SJSA1 (cell line): Measurements from ENCODE around the gene CCDC97. TPM values are rescaled to one million over a fixed set of nuclear protein-coding genes. Genes with fewer than 3 reads are reported as not detected.

ENCODE experiments used
- DNase-seq, 2 experiments: peaks; one replicate each; pipeline ENCODE4 v3.0.0-alpha.2; 2015 to 2020; ENCODE audit warnings: low spot score in 2 of 2, low read depth in 1 of 2
- H3K27ac ChIP-seq: fragments of 250-450 bp; sonication (Bioruptor Pico); 2 replicates; pipeline ENCODE4 v1.5.1; 2020; ENCODE audit warnings: mild to moderate bottlenecking, moderate library complexity
- H3K27me3 ChIP-seq: fragments of 250-450 bp; sonication (Bioruptor Pico); replicated peaks from 2 replicates; pipeline ENCODE4 v1.5.1; 2020; ENCODE audit warnings: mild to moderate bottlenecking, moderate library complexity
- H3K36me3 ChIP-seq: fragments of 250-450 bp; sonication (Bioruptor Pico); 2 replicates; pipeline ENCODE4 v1.5.1; 2020; ENCODE audit warnings: mild to moderate bottlenecking
- H3K4me1 ChIP-seq: fragments of 250-450 bp; sonication (Bioruptor Pico); replicated peaks from 2 replicates; pipeline ENCODE4 v1.6.1; 2021; ENCODE audit warnings: mild to moderate bottlenecking
- H3K4me3 ChIP-seq: fragments of 250-450 bp; sonication (Bioruptor Pico); 2 replicates; pipeline ENCODE4 v1.5.1; 2020; ENCODE audit warnings: mild to moderate bottlenecking
- H3K9me3 ChIP-seq: fragments of 250-450 bp; sonication (Bioruptor Pico); replicated peaks from 2 replicates; pipeline ENCODE4 v1.5.1; 2020; ENCODE audit warnings: mild to moderate bottlenecking
- total RNA-seq: library from RNA; depleted of rRNA; stranded (reverse); fragments of >200 nt; shearing (Covaris generic); gene quantifications from 2 replicates; pipeline ENCODE4 v1.2.3, GENCODE V29; 2014; rRNA removed

CCDC97 gene
- total RNA-seq, result 6.0 and 10.7 TPM in 2 replicates

DNA sequence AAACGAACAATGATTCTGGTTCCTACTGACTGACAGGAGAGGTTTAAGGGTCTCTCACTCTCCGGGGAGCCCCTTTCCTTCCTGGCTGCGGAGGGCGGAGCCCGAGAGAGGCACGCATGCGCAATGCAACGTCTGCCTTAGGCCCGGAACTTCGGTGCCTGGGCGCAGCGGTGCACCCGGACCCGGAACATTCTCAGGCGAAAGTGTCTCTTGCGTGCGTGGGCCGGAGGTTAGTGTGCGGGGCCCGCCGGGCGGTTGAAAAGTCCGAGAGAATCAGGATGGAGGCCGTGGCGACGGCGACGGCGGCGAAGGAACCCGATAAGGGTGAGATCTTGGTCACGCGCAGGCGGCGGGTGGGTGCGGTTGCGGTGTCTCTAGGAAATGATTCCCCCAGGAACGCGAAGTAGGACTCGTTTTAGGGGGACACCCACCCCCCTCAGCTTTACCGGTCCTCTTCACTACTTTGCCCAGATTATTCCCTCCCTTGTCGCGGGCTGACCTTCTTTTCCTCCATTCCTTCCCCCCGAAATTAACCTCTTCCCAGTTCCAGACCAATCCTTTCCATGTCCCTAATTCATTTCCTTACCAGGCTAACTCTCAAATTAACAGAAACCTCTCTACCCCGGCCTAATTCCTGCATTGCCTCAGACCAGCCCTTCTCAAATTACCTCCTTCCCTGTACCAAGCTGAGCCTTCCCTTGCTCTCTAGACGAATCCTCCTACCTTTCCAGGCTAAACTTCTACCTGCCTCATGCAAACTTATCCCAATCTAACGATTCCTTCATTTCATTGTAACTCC lies at the start of gene CCDC97:
Gene CCDC97 (plus strand): TSS at position 140 of the 799 bp plus-strand sequence. CDS start 139 bp downstream, at position 279.
- H3K27ac ChIP-seq, result peak within 1 kb of the TSS; percentile 83
- peaks cover 79% of the 10 kb centered on the region for H3K36me3 ChIP-seq
- H3K9me3 ChIP-seq, result no peaks in the 10 kb centered on the region
- peaks cover 23% of the 10 kb centered on the region for H3K4me1 ChIP-seq
- H3K27me3 ChIP-seq, result no peaks in the 10 kb centered on the region
- DNase-seq, result peak; percentile 88 to 94
- H3K4me3 ChIP-seq, result peak within 1 kb of the TSS; percentile 79

DNA sequence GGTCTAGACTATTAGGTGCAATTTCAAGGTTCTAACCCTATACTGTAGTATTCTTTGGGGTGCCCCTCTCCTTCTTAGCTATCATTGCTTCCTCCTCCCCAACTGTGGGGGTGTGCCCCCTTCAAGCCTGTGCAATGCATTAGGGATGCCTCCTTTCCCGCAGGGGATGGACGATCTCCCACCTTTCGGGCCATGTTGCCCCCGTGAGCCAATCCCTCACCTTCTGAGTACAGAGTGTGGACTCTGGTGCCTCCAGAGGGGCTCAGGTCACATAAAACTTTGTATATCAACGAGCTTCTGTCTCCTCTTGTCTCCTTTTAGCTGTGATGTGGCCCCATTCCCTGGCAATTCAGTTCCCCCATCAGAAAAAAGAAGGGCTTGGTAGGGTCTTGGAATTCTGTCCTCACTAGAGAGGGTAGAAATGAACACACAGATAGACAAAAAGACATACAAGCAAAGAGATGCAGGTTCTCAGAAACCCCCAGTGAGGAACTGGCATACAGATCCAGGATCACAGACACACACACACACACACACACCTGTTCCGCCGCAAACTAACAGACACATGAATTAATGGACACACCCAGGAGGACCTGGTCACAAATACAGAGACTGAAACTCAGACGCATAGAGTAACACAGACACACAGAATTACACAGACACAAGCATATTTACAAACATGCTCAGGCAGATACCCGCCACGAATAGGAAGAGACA lies 48.3 kb upstream of the CCDC97 start:
- Histone ChIP-seq H3K27ac (peak overlapping the region; percentile 35; the same call in 1 of the 2 replicates), H3K27me3 (no peaks in the 10 kb centered on the region), H3K4me3 (peak overlapping the region; percentile 43), H3K9me3 (no peaks in the 10 kb centered on the region), H3K36me3 (peaks cover 67% of the 10 kb centered on the region), H3K4me1 (peaks cover 20% of the 10 kb centered on the region)
- no peak for DNase-seq

DNA sequence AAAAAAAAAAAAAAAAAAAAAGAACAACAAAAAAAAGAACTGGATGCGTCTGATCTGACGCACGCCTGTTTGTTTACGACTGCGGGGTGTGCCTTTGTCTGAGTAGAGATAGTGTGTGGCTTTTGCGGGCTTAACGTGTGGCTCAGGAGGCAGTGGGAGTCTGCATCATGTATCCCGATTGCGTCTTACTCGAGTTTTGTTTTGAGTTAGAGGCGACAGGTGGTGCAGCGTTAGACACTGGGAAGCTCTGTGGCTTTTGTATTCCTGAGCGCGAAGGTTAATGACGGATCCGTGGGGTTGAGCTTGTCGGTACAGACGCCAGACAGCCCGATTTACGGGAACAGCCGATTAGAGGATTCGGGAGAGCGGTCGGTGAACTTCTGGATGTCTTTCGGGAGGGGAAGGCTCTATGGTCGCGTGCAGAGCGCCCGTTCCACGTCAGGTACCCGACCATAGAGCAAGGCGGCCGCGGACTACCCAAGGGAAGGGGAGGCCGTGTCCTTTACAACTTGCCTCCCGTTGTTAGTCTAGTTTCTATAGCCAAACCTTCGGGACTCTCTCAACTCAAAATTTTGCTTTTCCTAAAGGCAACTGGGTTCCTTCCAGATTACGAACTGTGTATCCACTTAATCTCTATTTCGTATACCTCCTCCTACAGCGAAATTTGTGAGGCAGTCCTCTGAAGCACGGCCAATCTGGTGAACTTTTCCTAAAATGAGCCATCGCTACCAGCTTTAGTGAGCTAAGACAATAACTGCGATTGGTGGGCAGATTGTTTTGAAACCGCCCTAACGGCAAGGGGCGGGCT lies 46.7 kb upstream of the CCDC97 start:
- no peaks in the 10 kb centered on the region for H3K9me3 ChIP-seq
- DNase-seq, result peak; percentile 80 to 81

DNA sequence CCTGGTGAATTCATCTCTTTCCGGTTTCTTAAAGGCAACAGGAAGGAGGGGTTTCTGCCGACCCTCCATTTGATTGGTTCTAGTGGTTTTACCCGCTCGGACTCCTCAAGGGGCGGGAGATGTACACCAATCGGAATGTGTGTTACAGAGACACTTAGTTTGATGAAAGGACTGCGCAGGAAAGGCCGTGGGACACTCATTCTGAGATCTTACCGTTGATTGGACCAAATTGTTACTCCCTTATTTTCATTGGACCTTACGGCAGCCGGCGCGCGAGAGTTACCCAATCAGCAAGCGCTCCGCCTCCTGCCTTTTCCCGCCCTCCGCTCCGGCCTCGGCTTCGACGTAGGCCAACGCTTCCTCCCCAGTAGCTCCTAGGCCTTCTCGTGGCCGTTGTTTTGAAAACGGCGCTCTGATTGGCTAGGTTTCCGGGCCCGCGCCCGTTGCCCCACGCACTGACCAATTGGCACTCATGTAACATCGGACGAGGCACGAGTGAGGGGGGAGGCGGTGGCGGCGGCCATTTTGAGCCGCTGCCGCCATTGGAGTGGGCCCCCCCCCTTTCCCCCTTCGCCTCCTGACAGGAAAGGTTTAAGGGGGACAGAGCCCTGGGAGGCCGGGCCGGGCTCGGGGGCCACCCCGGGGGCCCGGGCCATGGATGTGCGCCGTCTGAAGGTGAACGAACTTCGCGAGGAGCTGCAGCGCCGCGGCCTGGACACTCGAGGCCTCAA lies 46.0 kb upstream of the CCDC97 start, which contains the start of gene HNRNPUL1:
Gene HNRNPUL1 (plus strand): TSS at position 523 of the 731 bp plus-strand sequence. CDS start 132 bp downstream, at position 655.
- Histone ChIP-seq H3K4me1 (peaks cover 23% of the 10 kb centered on the region), H3K4me3 (peak within 1 kb of the TSS; percentile 87), H3K27me3 (no peaks in the 10 kb centered on the region), H3K27ac (peak within 1 kb of the TSS; percentile 95), H3K36me3 (peaks cover 67% of the 10 kb centered on the region), H3K9me3 (no peaks in the 10 kb centered on the region)
- DNase-seq, result peak; percentile 99 to 100

More for the DNA sequence above, 46.7 kb upstream of the CCDC97 start:
- Histone ChIP-seq H3K4me1 (peaks cover 23% of the 10 kb centered on the region), H3K27me3 (no peaks in the 10 kb centered on the region), H3K36me3 (peaks cover 67% of the 10 kb centered on the region), H3K27ac (peak overlapping the region; percentile 76), H3K4me3 (peak overlapping the region; percentile 43)

DNA sequence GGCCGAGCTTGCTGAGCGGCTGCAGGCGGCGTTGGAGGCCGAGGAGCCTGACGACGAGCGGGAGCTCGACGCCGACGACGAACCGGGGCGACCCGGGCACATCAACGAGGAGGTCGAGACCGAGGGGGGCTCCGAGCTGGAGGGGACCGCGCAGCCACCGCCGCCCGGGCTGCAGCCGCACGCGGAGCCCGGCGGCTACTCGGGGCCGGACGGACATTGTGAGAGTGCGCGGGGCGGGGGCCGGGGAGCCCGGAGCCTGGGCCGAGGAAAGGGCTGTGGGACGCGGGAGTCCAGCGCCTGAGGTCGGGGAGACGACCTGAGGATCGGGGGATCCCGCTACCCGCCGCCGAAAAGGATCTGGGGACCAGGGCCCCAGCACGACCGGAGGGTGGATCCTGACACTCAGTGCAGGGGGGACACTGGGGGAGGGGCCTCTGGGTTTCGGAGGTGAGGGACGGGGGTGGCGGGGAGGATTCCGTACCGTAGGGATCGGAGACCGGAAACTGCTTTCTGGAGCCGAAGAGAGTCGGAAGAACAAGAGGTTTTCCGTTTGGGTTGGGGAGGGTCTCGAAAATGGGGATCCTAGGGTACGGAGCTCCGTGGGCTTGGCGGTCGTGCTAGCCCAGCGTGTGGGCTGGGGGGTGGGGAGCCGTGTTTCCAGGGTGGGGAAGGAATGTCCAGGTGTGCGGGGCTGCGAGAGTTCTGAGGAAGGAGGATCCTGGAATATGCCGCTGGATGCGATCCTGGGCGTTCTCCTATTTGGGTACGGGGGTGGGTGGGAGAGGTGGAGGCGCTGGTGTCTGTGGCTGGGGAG lies 45.2 kb upstream of the CCDC97 start:
- peaks cover 23% of the 10 kb centered on the region for H3K4me1 ChIP-seq
- DNase-seq, result peak in 1 of 2 experiments; percentile 67

DNA sequence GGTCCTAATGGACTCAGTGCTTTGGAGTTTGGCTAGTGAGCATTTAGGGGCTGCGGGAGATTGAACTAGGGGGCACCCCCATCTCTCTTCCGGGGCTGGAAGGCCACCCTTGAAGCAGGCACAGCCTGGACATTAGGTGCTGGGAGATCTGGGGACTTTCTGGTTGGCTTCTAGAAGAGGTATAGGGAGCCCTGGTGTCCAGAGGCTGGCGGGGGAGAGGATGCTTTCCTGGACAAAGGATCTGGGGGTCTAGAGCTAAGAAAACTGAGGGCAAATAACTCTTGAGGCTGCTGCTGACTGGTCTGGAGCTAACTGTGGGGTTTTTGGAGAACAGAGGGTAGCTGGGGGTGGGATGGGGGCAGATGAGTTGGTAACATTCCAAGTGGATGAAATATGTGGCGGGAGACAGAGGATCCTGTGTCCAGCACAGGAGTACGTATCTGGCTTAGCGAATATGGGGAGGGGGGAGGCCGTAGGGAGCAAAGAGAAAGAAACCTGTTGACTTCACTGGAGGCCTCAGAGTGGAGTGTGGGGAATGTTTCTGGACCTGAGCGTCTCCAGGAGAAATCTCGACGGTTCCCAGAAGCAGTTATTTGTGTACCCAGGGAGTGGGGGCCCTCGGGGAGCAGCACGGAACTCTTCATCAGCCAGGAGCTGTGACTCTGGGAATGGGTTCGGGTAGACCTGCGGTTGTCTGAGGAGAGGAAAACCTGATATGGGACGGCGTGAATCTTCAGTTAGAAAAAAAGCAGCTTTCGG lies 44.4 kb upstream of the CCDC97 start:
- Histone ChIP-seq H3K27me3 (no peaks in the 10 kb centered on the region), H3K4me1 (peaks cover 23% of the 10 kb centered on the region), H3K36me3 (peaks cover 70% of the 10 kb centered on the region), H3K27ac (peak overlapping the region; percentile 95), H3K9me3 (no peaks in the 10 kb centered on the region), H3K4me3 (peak overlapping the region; percentile 87)
- peak in 1 of 2 experiments; percentile 47 for DNase-seq

More for the DNA sequence above, 45.2 kb upstream of the CCDC97 start:
- Histone ChIP-seq H3K36me3 (peaks cover 67% of the 10 kb centered on the region), H3K27me3 (no peaks in the 10 kb centered on the region), H3K4me3 (peak overlapping the region; percentile 87), H3K9me3 (no peaks in the 10 kb centered on the region), H3K27ac (peak overlapping the region; percentile 95)

DNA sequence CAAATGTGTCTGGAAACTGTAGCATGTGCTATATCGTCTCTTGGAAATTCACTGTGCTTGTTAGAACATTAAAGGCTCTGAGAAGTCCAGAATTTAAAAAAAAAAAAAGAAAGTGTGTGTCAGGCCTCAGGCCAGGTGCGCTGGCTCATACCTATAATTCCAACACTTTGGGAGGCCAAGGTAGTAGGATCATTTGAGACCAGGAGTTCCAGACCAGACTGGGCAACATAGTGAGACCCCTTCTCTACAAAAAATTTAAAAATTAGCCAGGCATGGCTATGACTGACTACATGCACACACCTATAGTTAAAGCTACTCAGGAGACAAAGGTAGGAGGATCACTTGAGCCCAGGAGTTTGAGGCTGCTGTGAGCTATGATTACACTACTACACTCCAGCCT lies 40.9 kb upstream of the CCDC97 start:
- Histone ChIP-seq H3K4me3 (no peak overlapping the region), H3K9me3 (no peaks in the 10 kb centered on the region), H3K27me3 (no peaks in the 10 kb centered on the region), H3K36me3 (peaks cover 92% of the 10 kb centered on the region), H3K27ac (no peak overlapping the region), H3K4me1 (peaks cover 15% of the 10 kb centered on the region)
- DNase-seq, result no peak

DNA sequence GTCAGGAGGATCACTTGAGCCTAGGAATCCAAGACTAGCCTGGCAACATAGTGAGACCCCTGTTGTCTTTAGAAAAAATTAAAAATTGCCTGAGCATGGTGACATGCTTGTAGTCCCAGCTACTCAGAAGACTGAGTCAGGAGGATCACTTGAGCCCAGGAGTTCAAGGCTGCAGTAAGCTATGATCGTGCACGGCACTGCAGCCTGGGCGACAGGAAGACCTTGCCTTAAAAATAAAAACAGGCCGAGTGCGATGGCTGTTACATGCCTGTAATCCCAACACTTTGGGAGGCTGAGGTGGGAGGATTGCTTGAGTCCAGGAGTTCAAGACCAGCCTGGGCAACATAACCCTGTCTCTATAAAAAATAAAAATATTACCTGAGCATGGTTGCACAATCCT lies 40.4 kb upstream of the CCDC97 start:
- Histone ChIP-seq H3K4me3 (no peak overlapping the region), H3K36me3 (peaks cover 93% of the 10 kb centered on the region), H3K4me1 (peaks cover 15% of the 10 kb centered on the region), H3K9me3 (no peaks in the 10 kb centered on the region), H3K27ac (no peak overlapping the region), H3K27me3 (no peaks in the 10 kb centered on the region)
- DNase-seq, result no peak

DNA sequence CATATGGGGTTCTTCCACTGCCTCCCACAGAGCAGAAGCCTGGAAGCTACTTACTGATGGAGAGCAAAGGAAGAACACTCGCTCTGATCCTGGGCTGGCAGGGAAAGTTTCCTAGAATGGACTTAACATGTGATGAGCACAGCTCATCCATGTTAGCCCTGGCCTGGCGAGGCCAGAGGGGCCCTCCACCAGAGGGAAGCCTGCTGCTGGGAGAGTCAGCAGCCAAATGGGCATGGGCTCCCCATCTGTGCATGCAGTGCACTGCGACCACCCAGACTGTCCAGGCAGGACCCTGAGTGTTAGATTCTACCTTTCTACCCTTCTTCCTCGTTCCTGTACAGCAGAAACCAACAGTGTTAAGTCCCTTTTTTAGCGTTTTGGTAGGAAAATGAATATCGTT lies 36.9 kb upstream of the CCDC97 start:
- Histone ChIP-seq H3K4me1 (no peaks in the 10 kb centered on the region), H3K36me3 (peaks cover 100% of the 10 kb centered on the region), H3K9me3 (no peaks in the 10 kb centered on the region), H3K27ac (no peak overlapping the region), H3K4me3 (no peak overlapping the region), H3K27me3 (no peaks in the 10 kb centered on the region)
- no peak for DNase-seq

DNA sequence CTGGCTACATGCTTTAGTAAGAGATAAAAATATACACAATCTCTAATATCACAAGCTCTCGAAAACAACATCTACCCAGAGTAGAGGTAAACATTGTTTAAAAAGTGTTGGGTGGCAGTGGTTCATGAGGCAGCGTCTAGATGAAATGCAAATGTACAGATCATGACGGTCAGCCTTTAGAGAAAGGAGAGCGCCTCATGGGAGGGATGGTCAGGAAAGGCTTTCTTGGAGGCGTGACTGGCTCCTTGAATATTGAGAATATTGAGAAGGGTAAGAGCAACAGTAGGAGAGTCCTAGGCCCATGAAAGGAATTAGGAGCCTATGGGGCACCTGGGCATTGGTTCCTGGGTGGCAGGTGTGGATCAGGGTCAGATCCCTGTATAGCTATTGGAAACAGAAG lies 35.2 kb upstream of the CCDC97 start:
- Histone ChIP-seq H3K4me3 (no peak overlapping the region), H3K27ac (no peak overlapping the region), H3K9me3 (no peaks in the 10 kb centered on the region), H3K27me3 (no peaks in the 10 kb centered on the region), H3K4me1 (no peaks in the 10 kb centered on the region), H3K36me3 (peaks cover 100% of the 10 kb centered on the region)
- DNase-seq, result no peak

DNA sequence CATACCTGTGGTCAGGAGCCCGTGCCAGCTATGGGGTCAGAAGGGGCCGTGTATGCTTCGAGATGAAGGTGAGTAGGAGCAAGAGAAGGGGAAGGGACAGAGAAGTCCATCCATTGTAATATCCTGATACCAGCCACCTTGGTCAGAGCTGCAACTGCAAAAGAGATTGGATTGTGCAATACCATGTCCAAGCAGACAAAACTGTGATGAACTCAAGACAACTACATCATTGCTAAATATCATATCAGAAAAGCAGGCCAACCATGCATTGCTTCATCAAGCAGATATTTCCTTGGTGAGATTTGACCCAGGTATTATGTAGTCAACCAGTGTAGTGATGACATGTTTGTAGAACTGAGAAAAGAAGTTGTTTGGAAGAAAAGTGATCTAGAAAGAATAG lies 33.7 kb upstream of the CCDC97 start:
- peaks cover 100% of the 10 kb centered on the region for H3K36me3 ChIP-seq
- H3K27ac ChIP-seq, result no peak overlapping the region
- H3K4me3 ChIP-seq, result no peak overlapping the region
- H3K4me1 ChIP-seq, result no peaks in the 10 kb centered on the region
- H3K9me3 ChIP-seq, result no peaks in the 10 kb centered on the region
- no peak for DNase-seq
- no peaks in the 10 kb centered on the region for H3K27me3 ChIP-seq

DNA sequence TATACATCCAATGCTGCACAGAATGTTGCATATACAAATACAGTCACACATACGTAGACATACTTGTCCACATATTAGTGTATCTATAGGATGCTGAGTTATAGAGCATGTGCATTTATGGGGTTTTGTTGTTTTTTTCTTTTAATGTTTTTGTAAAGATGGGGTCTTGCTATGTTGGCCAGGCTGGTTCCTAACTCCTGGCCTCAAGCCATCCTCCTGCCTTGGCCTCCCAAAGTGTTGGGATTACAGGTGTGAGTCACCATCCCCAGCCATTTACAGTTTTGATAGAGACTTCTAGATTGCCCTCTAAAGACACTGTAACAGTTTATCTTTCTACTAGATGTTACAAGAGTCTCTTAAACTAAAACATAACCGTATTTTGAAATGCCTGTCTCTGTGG lies 31.5 kb upstream of the CCDC97 start:
- Histone ChIP-seq H3K36me3 (peaks cover 98% of the 10 kb centered on the region), H3K4me1 (no peaks in the 10 kb centered on the region), H3K9me3 (no peaks in the 10 kb centered on the region), H3K4me3 (no peak overlapping the region), H3K27ac (no peak overlapping the region), H3K27me3 (no peaks in the 10 kb centered on the region)
- no peak for DNase-seq
